ENCODE measurements around the gene ZC3H7B.
"Not testable (repeated sequence)": the region's sequence is repeated elsewhere in the genome, so short reads cannot be mapped to it uniquely, and the experiment has no call there.

The ZC3H7B gene, protein sequence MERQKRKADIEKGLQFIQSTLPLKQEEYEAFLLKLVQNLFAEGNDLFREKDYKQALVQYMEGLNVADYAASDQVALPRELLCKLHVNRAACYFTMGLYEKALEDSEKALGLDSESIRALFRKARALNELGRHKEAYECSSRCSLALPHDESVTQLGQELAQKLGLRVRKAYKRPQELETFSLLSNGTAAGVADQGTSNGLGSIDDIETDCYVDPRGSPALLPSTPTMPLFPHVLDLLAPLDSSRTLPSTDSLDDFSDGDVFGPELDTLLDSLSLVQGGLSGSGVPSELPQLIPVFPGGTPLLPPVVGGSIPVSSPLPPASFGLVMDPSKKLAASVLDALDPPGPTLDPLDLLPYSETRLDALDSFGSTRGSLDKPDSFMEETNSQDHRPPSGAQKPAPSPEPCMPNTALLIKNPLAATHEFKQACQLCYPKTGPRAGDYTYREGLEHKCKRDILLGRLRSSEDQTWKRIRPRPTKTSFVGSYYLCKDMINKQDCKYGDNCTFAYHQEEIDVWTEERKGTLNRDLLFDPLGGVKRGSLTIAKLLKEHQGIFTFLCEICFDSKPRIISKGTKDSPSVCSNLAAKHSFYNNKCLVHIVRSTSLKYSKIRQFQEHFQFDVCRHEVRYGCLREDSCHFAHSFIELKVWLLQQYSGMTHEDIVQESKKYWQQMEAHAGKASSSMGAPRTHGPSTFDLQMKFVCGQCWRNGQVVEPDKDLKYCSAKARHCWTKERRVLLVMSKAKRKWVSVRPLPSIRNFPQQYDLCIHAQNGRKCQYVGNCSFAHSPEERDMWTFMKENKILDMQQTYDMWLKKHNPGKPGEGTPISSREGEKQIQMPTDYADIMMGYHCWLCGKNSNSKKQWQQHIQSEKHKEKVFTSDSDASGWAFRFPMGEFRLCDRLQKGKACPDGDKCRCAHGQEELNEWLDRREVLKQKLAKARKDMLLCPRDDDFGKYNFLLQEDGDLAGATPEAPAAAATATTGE

DNA sequence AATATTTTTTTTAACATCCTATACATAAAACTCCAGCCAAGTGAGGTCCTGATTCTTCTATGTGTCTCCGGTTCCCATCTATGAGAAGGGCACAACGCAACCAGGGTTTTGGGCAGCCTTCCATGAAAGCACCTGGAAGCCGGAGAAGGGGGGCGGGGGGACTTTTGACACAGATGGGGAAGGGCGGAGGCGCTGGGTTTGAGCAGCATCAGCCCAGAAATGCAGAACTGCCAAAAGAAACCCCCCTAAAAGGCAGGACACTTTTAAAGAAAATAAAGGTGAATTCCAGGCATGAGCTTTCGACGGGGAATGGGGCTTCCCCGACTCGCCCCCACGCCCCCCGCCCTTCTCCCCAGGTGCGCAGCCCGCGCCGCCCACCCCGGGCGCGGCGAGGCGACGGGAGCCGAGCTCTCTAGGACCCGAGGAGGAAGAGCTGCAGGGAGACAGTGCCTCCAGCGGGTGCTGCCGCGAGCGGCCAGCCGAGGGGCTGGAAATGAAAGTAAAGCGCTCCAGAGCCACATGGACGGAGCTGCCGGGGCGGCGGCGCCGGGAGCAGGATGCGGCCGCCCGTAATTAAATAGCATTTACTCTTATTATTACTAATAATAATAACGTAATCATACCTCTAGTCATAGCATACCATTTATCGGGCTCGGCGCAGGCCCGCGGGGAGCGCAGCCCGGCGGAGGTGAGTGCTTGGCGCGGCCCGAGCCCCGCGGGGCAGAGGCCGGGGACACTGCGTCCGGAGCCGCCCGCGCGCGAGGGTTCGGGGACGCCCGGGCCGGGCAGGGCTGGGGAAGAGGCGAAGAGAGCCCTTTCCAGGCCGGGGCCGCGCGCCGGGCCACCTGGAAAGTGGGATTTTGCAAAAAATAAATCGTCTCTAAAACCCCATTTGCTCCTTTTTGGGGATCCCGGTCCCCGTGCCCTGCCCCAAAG, at the start of gene ZC3H7B:
TSS of gene ZC3H7B (plus strand) at position 441 of the 936 bp plus-strand sequence. CDS start 19,136 bp downstream, outside the sequence.
- in situ Hi-C loops (cut with MboI; ENCODE audit: low sequenced_read_pairs) = no loop called here

GRCh38 chr22:41252365-41252764, 49.0 kb upstream of the ZC3H7B start:
- in situ Hi-C loops (cut with MboI; ENCODE audit: low sequenced_read_pairs) = no loop called here

DNA sequence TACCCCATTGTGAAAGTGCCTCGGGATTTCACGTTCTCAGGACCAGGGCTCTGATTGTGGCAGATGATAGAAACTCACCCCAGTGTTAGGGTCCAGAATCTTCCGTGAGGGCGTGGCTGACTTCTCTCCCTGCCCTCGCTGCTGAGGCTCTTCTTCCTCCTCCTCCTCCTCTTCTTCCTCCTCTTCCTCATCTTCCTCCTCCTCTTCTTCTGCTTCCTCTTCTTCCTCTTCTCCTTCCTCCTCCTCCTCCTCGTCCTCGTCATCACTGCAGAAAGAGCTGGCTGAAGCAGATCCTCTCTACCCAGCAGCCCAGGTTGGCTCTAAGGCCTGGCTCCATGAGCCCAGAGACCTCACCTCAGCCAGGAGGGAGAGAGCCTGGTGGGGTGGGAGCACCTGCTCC, 47.1 kb upstream of the ZC3H7B start:
- in situ Hi-C loops (cut with MboI; ENCODE audit: low sequenced_read_pairs) = no loop called here

GRCh38 chr22:41256254-41257253, 44.8 kb upstream of the ZC3H7B start:
- in situ Hi-C loops (cut with MboI; ENCODE audit: low sequenced_read_pairs) = no loop called here

- in situ Hi-C loops (cut with MboI; ENCODE audit: low sequenced_read_pairs) = no loop called here
Observed at GRCh38 chr22:41257696-41258095, 43.6 kb upstream of the ZC3H7B start.

DNA sequence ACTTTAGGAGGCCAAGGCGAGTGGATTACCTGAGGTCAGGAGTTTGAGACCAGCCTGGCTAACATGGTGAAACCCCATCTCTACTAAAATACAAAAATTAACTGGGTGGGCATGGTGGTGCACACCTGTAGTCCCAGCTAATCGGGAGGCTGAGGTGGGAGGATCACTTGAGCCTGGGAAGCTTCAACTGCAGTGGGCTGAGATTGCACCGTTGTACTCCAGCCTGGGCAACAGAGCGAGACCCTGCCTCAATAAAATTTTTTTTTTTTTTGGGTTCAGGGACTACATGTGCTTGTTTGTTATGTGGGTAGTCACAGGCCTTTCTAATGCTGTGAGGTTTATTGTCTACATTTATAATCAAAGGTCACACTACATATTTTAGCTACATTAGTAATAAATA, 41.6 kb upstream of the ZC3H7B start:
- in situ Hi-C loops (cut with MboI; ENCODE audit: low sequenced_read_pairs) = not testable (repeated sequence)

GRCh38 chr22:41260871-41261270, 40.5 kb upstream of the ZC3H7B start:
- in situ Hi-C loops (cut with MboI; ENCODE audit: low sequenced_read_pairs) = no loop called here

GRCh38 chr22:41261541-41262249, 39.6 kb upstream of the ZC3H7B start:
- in situ Hi-C loops (cut with MboI; ENCODE audit: low sequenced_read_pairs) = no loop called here

DNA sequence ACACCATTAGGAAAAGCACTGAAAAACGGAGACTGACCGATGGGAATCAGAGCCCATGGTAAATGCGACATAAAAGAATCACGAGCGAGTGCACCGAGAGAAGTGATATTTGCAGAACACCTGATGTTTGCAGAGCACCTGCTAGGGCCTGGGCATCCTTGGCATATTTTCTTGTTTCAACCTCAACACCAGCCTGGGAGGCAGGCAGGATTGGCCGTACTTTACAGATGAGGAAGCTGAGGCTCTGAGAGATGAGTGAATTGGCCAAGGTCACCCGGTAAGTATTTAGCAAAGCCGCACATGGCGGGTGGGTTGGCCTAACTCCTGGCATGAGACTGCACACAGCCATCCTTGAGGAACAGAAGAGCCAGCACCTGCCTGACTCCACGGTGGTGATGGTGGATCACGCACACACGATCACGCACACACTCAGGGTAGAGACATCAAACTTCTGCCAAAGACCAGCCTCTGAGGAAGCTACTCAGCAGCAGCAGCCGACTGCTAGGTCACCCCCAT, 39.0 kb upstream of the ZC3H7B start:
- in situ Hi-C loops (cut with MboI; ENCODE audit: low sequenced_read_pairs) = no loop called here

- in situ Hi-C loops (cut with MboI; ENCODE audit: low sequenced_read_pairs) = no loop called here
Observed at GRCh38 chr22:41263704-41264103, 37.6 kb upstream of the ZC3H7B start.

DNA sequence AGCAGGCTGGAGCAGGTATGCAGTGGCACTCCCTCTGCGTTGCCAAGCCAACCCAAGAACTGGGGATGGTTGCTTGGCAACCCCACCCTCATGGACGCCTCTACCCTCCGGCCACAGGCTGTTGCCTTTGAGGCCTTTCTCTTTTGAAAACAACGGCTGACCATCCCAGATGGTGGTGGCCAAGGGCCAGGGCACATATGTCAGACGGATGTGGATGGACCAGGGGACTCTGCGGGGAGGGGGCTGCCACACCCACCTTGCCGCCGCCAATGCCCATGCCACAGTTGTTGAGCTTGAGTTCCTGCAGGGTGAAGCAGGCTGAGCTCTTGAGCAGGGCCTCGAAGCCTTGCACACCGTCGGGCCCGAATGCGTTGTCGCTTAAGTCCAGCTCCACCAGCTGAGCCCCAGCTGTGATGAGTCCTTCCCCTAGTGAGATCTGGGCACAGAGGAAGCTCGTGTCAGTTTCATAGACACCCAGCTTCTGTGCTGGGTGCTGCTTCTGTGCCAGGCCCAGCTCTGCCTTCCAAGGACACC, 36.9 kb upstream of the ZC3H7B start:
- in situ Hi-C loops (cut with MboI; ENCODE audit: low sequenced_read_pairs) = no loop called here

- in situ Hi-C loops (cut with MboI; ENCODE audit: low sequenced_read_pairs) = no loop called here
Observed at GRCh38 chr22:41267958-41268357, 33.4 kb upstream of the ZC3H7B start.

- in situ Hi-C loops (cut with MboI; ENCODE audit: low sequenced_read_pairs) = no loop called here
Observed at GRCh38 chr22:41271787-41272186, 29.5 kb upstream of the ZC3H7B start.

- in situ Hi-C loops (cut with MboI; ENCODE audit: low sequenced_read_pairs) = no loop called here
Observed at GRCh38 chr22:41273128-41273527, 28.2 kb upstream of the ZC3H7B start.

DNA sequence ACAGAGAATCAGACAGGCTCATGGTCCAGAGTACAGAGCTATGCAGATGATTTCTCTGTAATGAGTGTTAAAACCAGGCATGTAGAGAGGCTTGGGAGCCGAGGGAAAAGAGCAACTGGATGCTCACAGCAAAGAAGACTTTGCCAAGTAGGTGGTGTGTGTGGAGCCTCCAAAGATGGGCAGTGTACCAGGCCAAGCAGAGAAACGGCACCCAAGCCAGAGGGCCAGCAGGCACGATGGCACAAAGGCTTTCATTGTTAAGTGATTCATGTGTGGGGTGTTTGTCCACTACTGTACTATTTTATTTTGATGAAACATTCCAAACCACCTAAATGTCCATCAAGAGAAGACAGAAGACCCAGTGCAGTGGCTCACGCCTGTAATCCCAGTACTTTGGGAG, 26.5 kb upstream of the ZC3H7B start:
- in situ Hi-C loops (cut with MboI; ENCODE audit: low sequenced_read_pairs) = no loop called here

- in situ Hi-C loops (cut with MboI; ENCODE audit: low sequenced_read_pairs) = no loop called here
Observed at GRCh38 chr22:41280065-41280464, 21.3 kb upstream of the ZC3H7B start.

DNA sequence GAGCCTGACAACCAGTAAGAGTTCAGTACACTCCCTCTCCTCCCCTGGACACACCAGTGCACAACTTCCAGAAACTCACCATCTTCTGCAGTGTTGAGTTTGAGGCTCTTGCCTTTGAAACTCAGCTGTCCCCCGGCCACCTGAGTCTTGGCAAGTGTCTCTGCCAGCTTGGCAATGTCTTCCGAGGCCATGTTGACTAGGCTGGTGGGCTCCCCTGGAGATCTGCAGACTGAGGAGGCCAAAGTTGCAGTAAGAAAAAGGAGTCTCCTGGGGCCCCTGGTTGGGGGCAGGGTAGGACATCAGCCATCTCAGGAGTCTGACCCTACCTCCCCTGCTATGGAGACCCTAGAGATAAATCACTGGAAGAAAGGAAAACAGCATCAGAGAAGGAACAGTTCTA, 20.5 kb upstream of the ZC3H7B start:
- in situ Hi-C loops (cut with MboI; ENCODE audit: low sequenced_read_pairs) = no loop called here

GRCh38 chr22:41284465-41284864, 16.9 kb upstream of the ZC3H7B start:
- in situ Hi-C loops (cut with MboI; ENCODE audit: low sequenced_read_pairs) = no loop called here

Measured in HL-60/S4 treated with retinoic acid at 250 ng/mL for 4 days and 3 days (cell line).